Stimulated activated CD4-positive, alpha-beta T cell treated with anti-CD3 and anti-CD28 coated beads, Interleukin-2, amount 100 ng/mL, for 48 hours (primary cell): Measurements from ENCODE around the gene NXPE3.
"Not testable (repeated sequence)": the region's sequence is repeated elsewhere in the genome, so short reads cannot be mapped to it uniquely, and the experiment has no call there.

ENCODE experiments used
- DNase-seq, 2 donors: peaks; one replicate each; pipeline ENCODE4 v3.0.0-alpha.2; 2020

NXPE3 gene

GRCh38 chr3:101779047-101779821, at the start of gene NXPE3:
TSS of gene NXPE3 (plus strand) at chr3:101779211. CDS start at chr3:101785597, 6,386 bp downstream.
- DNase-seq = peak; percentile 89 to 93

- no peak for DNase-seq
These were observed 49.4 kb upstream of the NXPE3 start for GRCh38 chr3:101729586-101729985.

- DNase-seq = no peak
These were observed 48.2 kb upstream of the NXPE3 start for GRCh38 chr3:101730839-101731238.

- no peak for DNase-seq
These were observed 46.8 kb upstream of the NXPE3 start for GRCh38 chr3:101732240-101732641.

- DNase-seq = no peak
These were observed 43.2 kb upstream of the NXPE3 start for GRCh38 chr3:101735833-101736232.

GRCh38 chr3:101741914-101742313, 37.1 kb upstream of the NXPE3 start:
- DNase-seq = not testable (repeated sequence)

- DNase-seq = no peak
These were observed 34.2 kb upstream of the NXPE3 start for GRCh38 chr3:101744811-101745210.

GRCh38 chr3:101745934-101746333, 33.1 kb upstream of the NXPE3 start:
- not testable (repeated sequence) for DNase-seq

GRCh38 chr3:101753386-101754113, 25.5 kb upstream of the NXPE3 start:
- DNase-seq = not testable (repeated sequence)

- DNase-seq = no peak
These were observed 20.8 kb upstream of the NXPE3 start for GRCh38 chr3:101758224-101758623.

GRCh38 chr3:101762041-101762646, 16.9 kb upstream of the NXPE3 start:
- no peak for DNase-seq

- not testable (repeated sequence) for DNase-seq
These were observed 1.2 kb upstream of the NXPE3 start for GRCh38 chr3:101777745-101778281.

GRCh38 chr3:101778385-101779046, 495 bp upstream of the NXPE3 start:
- no peak for DNase-seq

GRCh38 chr3:101779822-101780381, 891 bp downstream of the NXPE3 start:
- DNase-seq = no peak

- DNase-seq = no peak
These were observed 1.6 kb downstream of the NXPE3 start for GRCh38 chr3:101780661-101781060.

GRCh38 chr3:101781166-101781565, 2.2 kb downstream of the NXPE3 start:
- no peak for DNase-seq

GRCh38 chr3:101784855-101785613, 6.0 kb downstream of the NXPE3 start:
- no peak for DNase-seq

GRCh38 chr3:101791778-101792177, 12.8 kb downstream of the NXPE3 start:
- no peak for DNase-seq

- no peak for DNase-seq
These were observed 17.2 kb downstream of the NXPE3 start for GRCh38 chr3:101796077-101796680.

GRCh38 chr3:101801174-101801573, 22.2 kb downstream of the NXPE3 start:
- no peak for DNase-seq

GRCh38 chr3:101802179-101802578, 23.2 kb downstream of the NXPE3 start:
- no peak for DNase-seq
